GM18517 (cell line): ENCODE results near the gene SHROOM3.

Experiments used
- ATAC-seq: cut with Tn5 transposase; IDR thresholded peaks from one replicate; pipeline ENCODE4 v1.9.1; 2021; ENCODE audit warnings: mild to moderate bottlenecking, moderate library complexity; ENCODE audit not compliant: unreplicated experiment

Gene SHROOM3

DNA sequence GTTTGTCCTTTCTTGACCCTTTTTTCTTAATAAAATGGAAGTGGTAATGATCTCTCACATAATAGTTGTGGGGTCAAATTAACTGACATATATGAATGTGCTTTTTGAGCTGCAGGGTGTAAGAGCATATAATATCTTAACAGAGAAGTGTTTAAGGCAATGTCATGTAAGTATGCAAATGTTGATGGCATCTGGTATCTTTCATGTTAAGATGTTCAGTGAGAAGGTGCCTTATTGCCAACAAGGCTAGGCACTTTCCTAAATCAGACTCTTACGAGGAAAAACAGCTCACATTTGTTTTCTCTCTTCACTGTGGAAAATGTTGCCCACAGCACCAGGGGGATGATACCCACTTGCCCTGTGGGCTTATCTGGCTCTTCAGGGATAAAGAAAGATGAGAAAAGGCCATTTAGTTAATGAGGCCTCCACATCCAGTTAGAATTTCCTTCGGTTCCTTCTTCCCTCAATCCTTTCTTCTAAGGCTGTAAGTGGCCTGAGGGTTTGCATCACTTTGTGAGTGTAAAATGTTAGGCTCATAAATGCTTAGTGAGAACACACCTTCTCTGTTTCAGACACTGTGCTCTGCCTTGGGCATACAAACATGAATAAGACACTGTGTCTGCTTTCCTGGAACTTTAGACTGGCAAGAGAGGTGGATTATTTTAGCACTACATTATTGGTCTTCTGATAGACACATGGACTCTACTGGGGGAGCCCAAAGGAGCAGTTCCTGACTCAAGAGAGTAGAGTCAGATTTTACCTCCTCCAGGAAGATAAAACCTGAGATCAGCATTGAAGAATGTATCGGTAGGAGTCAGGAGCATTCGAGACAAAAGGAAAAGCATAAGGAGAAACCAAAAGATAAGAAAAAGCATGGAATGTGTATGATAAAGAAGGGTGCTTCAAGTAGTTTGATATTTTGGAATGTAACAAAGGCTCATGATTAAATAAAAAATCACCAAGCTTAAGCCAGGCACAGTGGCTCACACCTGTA lies 327.4 kb downstream of the SHROOM3 start:
- ATAC-seq = no peak

GRCh38 chr4:76764251-76764650 lies 329.2 kb downstream of the SHROOM3 start:
- no peak for ATAC-seq

DNA sequence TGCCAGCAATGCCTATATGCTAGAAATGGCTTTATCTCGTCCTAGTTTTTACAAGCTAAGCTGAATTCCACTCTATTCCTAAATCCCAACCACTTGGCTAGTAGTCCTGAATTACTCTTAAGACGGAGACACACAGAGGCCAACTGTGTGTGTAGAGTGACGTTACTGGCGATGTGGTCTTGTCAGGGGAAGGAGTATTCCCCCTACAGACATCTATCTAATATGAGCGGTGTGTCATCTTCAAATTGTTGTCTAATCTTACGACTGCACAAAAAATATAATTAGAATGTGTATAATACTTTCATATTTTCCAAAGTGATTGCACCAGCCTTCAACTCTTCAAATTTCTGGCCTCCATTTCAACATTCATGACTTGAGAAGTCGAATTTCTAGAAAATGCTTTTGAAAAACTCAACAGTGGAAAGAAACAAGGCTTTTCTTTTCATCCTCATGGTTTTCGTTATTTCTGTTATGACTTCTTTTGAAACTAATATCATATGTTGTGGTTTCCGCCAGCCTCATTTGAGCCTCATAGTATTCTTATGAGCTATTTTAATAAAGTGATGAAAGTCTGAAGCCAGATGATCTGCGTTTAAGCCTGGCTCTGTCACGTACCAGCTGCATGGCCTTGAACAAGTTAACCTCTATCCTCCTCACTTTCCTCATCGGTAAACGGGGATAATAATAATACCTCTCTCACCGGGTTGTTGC lies 330.6 kb downstream of the SHROOM3 start:
- ATAC-seq = no peak

GRCh38 chr4:76767983-76768382 lies 333.0 kb downstream of the SHROOM3 start:
- ATAC-seq = no peak

- no peak for ATAC-seq
These were observed 337.6 kb downstream of the SHROOM3 start for GRCh38 chr4:76772498-76773106.

DNA sequence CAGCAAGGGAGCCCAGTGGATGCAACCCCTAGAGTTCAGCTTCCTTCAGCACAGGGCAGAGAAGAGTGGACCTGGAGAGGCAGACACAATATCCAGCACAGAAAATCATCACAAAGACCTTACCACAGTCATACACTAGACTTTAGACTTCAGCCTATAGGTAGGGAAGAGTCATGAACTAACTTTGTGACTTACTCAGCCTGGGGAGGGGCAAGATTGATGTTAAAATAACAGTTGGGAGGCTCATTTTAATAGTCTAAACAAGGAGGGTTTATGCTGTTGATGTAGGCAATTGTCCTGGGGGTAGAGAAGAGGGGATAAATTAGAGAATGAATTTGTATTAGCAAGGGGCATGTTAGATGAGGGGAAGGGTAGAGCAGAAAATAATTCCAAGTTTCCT lies 338.7 kb downstream of the SHROOM3 start:
- ATAC-seq = no peak

DNA sequence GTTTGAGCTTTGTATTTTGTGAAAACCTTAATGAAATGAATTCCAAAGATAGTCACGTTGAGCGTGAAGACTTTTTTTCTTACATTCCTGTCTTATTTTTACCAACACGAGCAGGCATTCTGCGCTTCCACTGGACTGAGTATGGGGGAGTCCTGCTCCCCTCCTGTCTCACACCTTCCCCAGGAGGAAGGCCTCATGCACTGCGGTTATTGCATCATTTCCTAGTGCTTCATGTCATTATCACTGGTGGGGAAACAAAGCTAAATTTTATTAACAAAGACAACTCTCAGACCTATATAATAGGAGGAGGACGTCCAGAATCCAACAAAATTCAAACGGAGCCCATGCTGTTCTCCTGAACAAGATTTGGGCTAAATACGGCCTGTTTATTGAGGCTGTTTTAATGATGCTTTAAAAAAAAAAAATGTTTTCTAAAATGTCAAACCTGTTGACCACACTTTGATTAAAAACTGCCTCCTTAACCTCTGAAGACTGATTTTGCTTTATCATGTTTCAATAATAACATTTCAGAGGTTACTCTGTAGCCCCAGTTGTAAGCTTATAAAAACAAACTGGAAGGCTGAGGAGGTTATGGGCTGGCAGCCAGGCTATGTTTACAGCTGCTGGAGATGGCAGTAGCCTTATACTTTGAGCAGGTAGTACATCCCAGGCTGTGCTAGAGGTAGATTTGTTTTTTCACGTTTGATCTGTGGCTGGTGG lies 344.9 kb downstream of the SHROOM3 start:
- no peak for ATAC-seq

DNA sequence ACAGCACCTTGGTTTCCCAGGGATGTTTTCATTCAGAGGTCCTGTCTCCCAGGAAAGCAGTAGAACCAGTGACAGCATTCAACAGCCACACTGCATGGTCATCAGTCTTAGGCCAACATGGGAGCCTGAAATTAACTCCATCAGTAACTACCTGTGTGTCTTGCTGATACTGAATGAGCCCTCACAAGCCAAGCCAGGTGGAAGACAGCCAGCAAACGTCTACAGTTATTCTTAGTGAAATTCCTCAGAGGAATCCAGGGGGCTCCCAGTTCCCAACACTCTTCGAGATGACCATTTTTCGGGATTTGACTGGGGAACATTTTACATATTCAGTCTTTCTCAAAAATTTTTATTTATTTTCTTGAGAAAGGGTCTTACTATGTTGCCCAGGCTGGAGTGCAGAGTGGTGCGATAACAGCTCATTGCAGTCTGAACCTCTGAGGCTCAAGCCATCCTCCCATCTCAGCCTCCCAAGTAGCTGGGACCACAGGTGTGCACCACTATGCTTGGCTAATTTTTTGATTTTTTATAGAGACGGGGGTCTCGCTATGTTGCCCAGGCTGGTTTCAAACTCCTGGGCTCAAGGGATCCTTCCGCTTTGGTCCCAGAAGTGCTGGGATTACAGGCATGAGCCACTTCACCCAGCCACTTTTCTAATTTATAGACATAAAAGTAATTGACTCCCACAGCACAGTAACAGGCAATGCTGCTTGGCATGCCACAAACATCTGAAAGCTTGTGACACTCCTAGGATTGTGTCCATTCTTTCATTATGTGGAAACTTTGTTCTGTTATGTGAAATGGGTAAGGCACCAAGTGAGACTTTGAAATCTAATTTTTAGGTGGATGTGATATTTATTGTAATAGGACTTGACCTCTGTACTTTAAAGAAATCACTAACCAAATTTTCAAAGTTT lies 346.0 kb downstream of the SHROOM3 start:
- no peak for ATAC-seq

DNA sequence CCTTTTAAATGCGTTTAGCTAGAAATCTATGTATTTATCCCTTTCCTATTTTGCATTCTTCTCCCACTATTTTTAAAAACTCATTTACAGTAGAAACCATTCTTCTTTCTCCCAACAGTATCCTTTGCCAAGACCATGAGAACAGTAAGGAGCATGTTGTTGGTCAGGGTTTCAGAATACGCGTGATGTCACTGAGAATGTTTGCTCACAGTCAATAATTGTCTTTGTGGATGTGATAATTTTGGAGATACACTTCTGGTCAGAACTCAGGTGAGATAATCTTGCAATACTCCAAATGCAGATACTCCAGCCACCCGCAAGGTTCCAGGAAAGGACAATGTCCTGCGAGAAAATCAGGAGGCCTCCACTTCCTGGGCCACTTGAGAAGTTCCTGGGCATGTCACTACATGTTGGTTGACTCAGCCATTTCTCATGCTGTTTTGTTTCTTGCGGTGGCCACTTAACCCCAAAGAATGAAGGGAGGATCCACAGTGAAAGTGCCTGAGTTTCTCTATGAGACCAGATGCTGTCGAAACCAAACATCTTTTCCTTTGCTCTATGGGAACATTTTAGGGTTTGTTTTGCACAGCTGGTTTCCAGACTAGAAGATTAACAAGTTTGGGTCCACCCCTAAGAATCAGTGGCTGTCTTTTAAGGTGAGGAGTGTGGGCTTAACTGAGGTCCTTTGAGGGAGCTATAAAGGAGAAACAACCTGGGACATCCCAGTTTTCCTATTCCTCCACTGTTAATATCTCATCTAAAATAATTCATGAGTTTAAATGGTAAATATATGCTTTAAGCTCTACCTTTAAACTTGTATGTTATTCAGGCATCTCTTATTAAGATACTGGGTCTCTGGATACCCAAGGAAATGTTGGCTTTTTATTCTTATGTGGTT lies 346.9 kb downstream of the SHROOM3 start:
- no peak for ATAC-seq

DNA sequence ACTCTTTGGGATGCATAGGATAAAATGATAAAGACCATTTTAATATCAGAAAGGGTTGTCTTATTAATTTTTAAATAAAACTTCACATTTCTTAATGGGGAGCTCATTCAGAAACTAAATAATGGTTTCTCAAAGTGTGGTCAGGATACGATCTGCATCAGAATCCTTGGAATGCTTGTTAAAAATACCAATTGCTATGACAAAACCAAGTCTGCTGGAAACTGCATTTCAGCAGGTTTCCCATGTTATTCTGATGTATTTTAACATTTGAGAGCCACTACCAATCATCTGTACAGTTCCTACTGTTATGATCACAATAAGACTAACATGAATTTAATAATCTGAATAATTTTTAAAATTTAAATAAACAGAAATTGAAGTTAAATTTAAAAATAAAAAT lies 347.8 kb downstream of the SHROOM3 start:
- ATAC-seq = no peak

GRCh38 chr4:76783836-76784235 lies 348.8 kb downstream of the SHROOM3 start:
- ATAC-seq = no peak

DNA sequence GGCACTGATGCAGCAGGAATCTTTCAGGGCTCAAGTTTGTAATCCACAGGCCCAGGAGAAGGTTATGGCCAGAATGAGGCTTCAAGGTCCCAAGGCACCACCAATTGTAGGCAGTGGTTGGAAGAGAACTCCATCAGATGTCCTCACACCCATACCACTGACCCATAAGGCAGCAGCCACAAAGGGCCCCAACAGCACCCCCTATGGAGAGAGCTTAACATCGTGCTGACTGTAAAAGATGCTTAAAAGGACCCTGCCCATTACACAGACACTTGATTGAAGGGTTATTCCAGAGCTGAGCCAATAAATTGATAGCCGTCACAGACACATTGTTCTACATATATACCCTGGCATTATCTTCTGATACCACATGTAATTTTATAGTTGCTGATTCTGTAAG lies 349.2 kb downstream of the SHROOM3 start:
- ATAC-seq = no peak

GRCh38 chr4:76787898-76788297 lies 352.9 kb downstream of the SHROOM3 start:
- ATAC-seq = no peak

DNA sequence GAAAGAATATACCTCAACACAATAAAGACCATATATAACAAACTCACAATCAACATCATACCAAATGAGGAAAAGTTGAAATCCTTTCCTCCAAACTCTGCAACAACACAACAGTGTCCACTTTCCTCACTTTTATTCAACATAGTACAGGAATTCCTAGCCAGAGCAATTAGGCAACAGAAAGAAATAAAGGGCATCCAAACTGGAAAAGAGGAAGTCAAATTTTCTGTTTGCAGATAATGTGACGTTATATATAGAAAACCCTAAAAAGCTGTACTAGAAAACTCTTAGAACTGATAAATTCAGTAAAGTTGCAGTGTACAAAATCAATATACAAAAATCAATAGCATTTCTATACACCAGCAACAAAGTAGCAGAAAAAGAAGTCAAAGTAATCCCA lies 355.3 kb downstream of the SHROOM3 start:
- no peak for ATAC-seq

DNA sequence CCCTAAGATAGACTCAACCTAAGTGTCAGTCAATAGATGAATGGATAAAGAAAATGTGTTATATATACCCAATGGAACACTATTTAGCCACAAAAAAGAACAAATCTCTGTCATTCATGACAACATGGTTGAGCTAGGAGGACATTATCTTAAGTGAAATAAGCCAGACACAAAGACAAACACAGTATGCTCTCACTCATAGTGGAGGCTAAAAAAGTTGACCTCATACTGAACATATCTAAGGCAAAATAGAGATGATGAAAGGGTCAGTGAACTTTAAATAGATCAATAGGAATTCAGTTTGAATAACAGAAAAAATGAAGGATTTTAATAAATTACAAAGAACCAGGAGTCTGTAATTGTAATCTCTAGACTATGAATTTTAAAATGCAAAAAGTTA lies 356.4 kb downstream of the SHROOM3 start:
- ATAC-seq = no peak

- no peak for ATAC-seq
These were observed 357.4 kb downstream of the SHROOM3 start for GRCh38 chr4:76792418-76792817.

- ATAC-seq = no peak
These were observed 360.2 kb downstream of the SHROOM3 start for GRCh38 chr4:76795243-76795642.

DNA sequence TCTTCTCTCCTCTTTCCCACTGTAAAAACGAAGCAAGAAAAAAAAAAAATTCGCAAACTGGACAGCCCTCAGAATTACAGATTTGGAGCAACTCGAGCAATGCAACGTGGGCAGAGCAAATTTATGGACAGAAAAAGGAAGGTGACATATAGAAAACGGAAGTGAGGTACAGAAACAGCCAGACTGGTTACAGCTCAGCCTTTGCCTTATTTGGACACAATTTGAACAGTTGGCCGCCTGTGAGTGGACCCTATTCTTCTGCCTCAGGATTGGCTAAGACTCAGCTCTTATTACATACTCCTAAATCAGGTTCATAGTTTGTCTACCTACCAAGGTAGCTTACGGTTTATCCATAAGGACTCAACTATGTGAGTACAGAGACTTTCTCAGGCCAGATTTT lies 364.1 kb downstream of the SHROOM3 start:
- ATAC-seq = no peak

DNA sequence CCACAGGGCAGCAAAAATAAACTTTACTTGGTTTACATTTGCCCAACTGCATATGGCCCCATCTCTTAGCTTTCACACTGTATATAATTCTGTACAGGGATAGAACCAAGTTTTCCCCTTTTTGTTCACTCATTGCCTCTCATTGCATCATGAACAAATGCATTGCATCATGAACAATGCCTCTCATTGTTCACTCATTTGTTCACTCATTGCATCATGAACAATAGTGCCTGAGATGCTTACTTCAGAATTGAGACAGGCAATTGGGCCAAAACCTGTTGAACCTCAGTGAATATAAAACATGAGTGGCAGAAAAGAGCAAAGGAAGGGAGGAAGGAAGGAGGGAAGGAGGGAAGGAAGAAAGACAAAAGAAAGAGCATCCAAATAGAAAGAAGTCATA lies 364.7 kb downstream of the SHROOM3 start:
- ATAC-seq = no peak
